ENCODE data around the gene PRODH. TPM values are rescaled to one million over a fixed set of nuclear protein-coding genes. Genes with fewer than 3 reads are reported as not detected.

PRODH gene, protein sequence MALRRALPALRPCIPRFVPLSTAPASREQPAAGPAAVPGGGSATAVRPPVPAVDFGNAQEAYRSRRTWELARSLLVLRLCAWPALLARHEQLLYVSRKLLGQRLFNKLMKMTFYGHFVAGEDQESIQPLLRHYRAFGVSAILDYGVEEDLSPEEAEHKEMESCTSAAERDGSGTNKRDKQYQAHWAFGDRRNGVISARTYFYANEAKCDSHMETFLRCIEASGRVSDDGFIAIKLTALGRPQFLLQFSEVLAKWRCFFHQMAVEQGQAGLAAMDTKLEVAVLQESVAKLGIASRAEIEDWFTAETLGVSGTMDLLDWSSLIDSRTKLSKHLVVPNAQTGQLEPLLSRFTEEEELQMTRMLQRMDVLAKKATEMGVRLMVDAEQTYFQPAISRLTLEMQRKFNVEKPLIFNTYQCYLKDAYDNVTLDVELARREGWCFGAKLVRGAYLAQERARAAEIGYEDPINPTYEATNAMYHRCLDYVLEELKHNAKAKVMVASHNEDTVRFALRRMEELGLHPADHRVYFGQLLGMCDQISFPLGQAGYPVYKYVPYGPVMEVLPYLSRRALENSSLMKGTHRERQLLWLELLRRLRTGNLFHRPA
- 10 to 100 TPM in 1 of 2 donors, 1 to 10 TPM in 1; 6.9 to 13.5 TPM for polyA plus RNA-seq

DNA sequence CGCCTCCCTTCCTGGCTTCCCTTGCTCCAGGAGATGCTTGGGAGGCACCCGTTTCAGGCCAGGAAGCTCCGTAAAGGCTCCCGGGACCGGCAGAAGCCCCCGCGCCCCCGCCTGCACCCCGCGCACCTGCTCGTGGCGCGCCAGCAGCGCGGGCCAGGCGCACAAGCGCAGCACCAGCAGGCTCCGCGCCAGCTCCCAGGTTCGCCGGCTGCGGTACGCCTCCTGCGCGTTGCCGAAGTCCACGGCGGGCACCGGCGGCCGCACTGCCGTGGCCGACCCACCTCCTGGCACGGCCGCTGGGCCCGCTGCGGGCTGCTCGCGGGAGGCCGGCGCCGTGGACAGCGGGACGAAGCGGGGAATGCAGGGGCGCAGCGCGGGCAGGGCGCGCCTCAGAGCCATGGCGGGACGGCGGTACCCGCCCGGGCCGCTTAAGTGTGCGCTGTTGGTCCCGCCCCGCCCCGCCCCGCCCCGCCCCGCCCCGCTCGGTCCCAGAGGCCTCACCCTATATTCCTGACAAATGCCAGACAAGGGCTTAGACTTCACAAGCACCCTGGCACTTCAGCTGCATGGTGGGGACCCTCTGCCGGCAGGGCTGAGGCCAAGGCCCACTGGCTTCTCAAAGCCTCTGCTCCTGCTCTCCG is at the start of gene PRODH:
Gene PRODH, minus strand, starts transcription at position 405 of the 641 bp plus-strand sequence. Its CDS starts 6 bp downstream, at position 399.
- no peaks in the 10 kb centered on the region for H3K36me3 ChIP-seq (ENCODE audit: control insufficient read depth in 2 of 2, insufficient read depth in 2 of 2, low read length in 1 of 2)
- no peaks in the 10 kb centered on the region for H3K27me3 ChIP-seq (ENCODE audit: control insufficient read depth in 1 of 2, insufficient read depth in 2 of 2, low read length in 2 of 2)
- H3K9me3 ChIP-seq (ENCODE audit: control insufficient read depth in 2 of 2, insufficient read depth in 1 of 2, low read depth in 1 of 2, low read length in 1 of 2): no peaks in the 10 kb centered on the region
- no CpG with 5 or more reads among the region's 67 CpGs for WGBS, 2 donors
- no peaks in the 10 kb centered on the region for H3K4me1 ChIP-seq (ENCODE audit: control insufficient read depth in 2 of 2, insufficient read depth in 2 of 2, low read length in 1 of 2)
- H3K27ac ChIP-seq (ENCODE audit: low read depth in 2 of 2, low read length in 1 of 2): no peak within 1 kb of the TSS
- no peak within 1 kb of the TSS for H3K4me3 ChIP-seq (ENCODE audit: low read depth in 1 of 2, low read length in 2 of 2)

DNA sequence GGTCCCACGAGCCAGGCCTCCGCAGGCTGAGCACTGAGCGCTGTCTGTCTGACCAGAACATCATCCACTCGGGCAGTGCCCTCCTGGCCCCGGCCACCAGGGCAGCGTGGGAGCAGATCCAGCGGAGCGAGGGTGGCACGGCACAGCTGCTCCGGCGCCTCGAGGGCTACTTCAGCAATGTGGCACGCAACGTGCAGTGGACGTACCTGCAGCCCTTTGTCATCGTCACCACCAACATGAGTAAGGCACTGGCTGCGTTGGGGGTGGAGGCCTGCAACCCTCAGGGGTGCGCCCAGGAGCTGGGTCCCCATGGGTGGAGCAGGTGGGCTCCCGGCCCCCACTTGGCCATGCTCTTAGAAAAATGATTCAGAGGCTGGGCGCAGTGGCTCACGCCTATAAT is 49.7 kb upstream of the PRODH start:
- H3K36me3 ChIP-seq (ENCODE audit: control insufficient read depth in 2 of 2, insufficient read depth in 2 of 2, low read length in 1 of 2): no peaks in the 10 kb centered on the region
- H3K4me1 ChIP-seq (ENCODE audit: control insufficient read depth in 2 of 2, insufficient read depth in 2 of 2, low read length in 1 of 2): no peaks in the 10 kb centered on the region
- no peaks in the 10 kb centered on the region for H3K27me3 ChIP-seq (ENCODE audit: control insufficient read depth in 1 of 2, insufficient read depth in 2 of 2, low read length in 2 of 2)
- H3K27ac ChIP-seq (ENCODE audit: low read depth in 2 of 2, low read length in 1 of 2): no peak overlapping the region
- WGBS, 2 donors: 91 to 93% methylated on average over 21 of the region's 21 CpGs
- H3K9me3 ChIP-seq (ENCODE audit: control insufficient read depth in 2 of 2, insufficient read depth in 1 of 2, low read depth in 1 of 2, low read length in 1 of 2): peaks cover 0 to 2% of the 10 kb centered on the region in 2 donors
- no peak overlapping the region for H3K4me3 ChIP-seq (ENCODE audit: low read depth in 1 of 2, low read length in 2 of 2)

- H3K4me1 ChIP-seq (ENCODE audit: control insufficient read depth in 2 of 2, insufficient read depth in 2 of 2, low read length in 1 of 2): no peaks in the 10 kb centered on the region
- H3K4me3 ChIP-seq (ENCODE audit: low read depth in 1 of 2, low read length in 2 of 2): no peak overlapping the region
- WGBS, 2 donors: 81 to 83% methylated on average over 10 of the region's 10 CpGs
- H3K27ac ChIP-seq (ENCODE audit: low read depth in 2 of 2, low read length in 1 of 2): no peak overlapping the region
- H3K36me3 ChIP-seq (ENCODE audit: control insufficient read depth in 2 of 2, insufficient read depth in 2 of 2, low read length in 1 of 2): no peaks in the 10 kb centered on the region
- peaks cover 0 to 5% of the 10 kb centered on the region in 2 donors for H3K9me3 ChIP-seq (ENCODE audit: control insufficient read depth in 2 of 2, insufficient read depth in 1 of 2, low read depth in 1 of 2, low read length in 1 of 2)
- no peaks in the 10 kb centered on the region for H3K27me3 ChIP-seq (ENCODE audit: control insufficient read depth in 1 of 2, insufficient read depth in 2 of 2, low read length in 2 of 2)
These were observed 48.5 kb upstream of the PRODH start for GRCh38 chr22:18984564-18984963.

GRCh38 chr22:18983120-18983651 is 47.1 kb upstream of the PRODH start:
- Histone ChIP-seq H3K9me3 (ENCODE audit: control insufficient read depth in 2 of 2, insufficient read depth in 1 of 2, low read depth in 1 of 2, low read length in 1 of 2) (peaks cover 0 to 5% of the 10 kb centered on the region in 2 donors), H3K4me1 (ENCODE audit: control insufficient read depth in 2 of 2, insufficient read depth in 2 of 2, low read length in 1 of 2) (no peaks in the 10 kb centered on the region), H3K36me3 (ENCODE audit: control insufficient read depth in 2 of 2, insufficient read depth in 2 of 2, low read length in 1 of 2) (no peaks in the 10 kb centered on the region), H3K27ac (ENCODE audit: low read depth in 2 of 2, low read length in 1 of 2) (no peak overlapping the region), H3K27me3 (ENCODE audit: control insufficient read depth in 1 of 2, insufficient read depth in 2 of 2, low read length in 2 of 2) (no peaks in the 10 kb centered on the region), H3K4me3 (ENCODE audit: low read depth in 1 of 2, low read length in 2 of 2) (no peak overlapping the region)
- WGBS, 2 donors: 80 to 81% methylated on average over 9 of the region's 9 CpGs

DNA sequence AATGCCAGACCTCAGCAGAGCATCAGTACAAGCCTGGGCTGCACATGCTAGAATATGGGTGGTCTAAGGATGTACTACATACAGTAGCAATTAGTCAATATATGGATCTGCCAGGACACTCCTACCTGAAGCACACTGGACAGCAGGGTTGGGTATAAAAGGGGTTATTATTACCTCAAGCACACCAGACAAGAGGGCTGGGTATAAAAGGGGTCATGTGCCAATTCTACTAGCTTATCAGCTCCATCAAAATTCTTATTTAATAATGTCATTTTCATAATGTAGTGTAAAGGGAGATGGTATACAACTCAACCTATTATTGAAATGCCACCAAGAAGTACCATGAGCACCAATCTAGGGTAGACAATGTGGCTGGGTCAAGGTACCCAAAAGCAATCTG is 44.7 kb upstream of the PRODH start:
- no peaks in the 10 kb centered on the region for H3K36me3 ChIP-seq (ENCODE audit: control insufficient read depth in 2 of 2, insufficient read depth in 2 of 2, low read length in 1 of 2)
- no peak overlapping the region for H3K27ac ChIP-seq (ENCODE audit: low read depth in 2 of 2, low read length in 1 of 2)
- H3K4me3 ChIP-seq (ENCODE audit: low read depth in 1 of 2, low read length in 2 of 2): no peak overlapping the region
- no peaks in the 10 kb centered on the region for H3K4me1 ChIP-seq (ENCODE audit: control insufficient read depth in 2 of 2, insufficient read depth in 2 of 2, low read length in 1 of 2)
- H3K9me3 ChIP-seq (ENCODE audit: control insufficient read depth in 2 of 2, insufficient read depth in 1 of 2, low read depth in 1 of 2, low read length in 1 of 2): peaks cover 0 to 5% of the 10 kb centered on the region in 2 donors
- no peaks in the 10 kb centered on the region for H3K27me3 ChIP-seq (ENCODE audit: control insufficient read depth in 1 of 2, insufficient read depth in 2 of 2, low read length in 2 of 2)

GRCh38 chr22:18979957-18980356 is 43.9 kb upstream of the PRODH start:
- Histone ChIP-seq H3K9me3 (ENCODE audit: control insufficient read depth in 2 of 2, insufficient read depth in 1 of 2, low read depth in 1 of 2, low read length in 1 of 2) (peaks cover 0 to 5% of the 10 kb centered on the region in 2 donors), H3K4me3 (ENCODE audit: low read depth in 1 of 2, low read length in 2 of 2) (no peak overlapping the region), H3K4me1 (ENCODE audit: control insufficient read depth in 2 of 2, insufficient read depth in 2 of 2, low read length in 1 of 2) (no peaks in the 10 kb centered on the region), H3K36me3 (ENCODE audit: control insufficient read depth in 2 of 2, insufficient read depth in 2 of 2, low read length in 1 of 2) (no peaks in the 10 kb centered on the region), H3K27me3 (ENCODE audit: control insufficient read depth in 1 of 2, insufficient read depth in 2 of 2, low read length in 2 of 2) (no peaks in the 10 kb centered on the region), H3K27ac (ENCODE audit: low read depth in 2 of 2, low read length in 1 of 2) (no peak overlapping the region)
- WGBS, 2 donors: 44 to 69% methylated on average over 1 of the region's 1 CpG

DNA sequence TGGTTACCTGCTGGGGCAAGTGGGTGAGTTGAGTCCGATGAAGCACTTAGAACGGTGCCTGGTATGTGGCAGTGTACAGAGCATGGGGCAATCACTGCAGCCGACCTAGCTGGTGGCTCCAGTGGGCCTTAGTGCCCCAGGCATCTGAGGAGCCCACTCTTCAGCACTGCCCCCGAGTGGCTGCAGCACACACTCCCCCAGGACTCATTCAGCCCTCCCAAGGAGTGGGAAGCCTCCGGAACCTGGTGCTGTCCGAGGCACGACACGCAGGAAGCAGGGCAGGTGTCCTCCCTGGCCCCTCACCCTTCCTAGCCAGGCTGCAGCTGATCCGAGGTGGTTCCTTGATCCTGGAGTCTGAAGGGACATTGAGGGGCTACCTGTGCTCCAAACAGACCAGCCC is 42.4 kb upstream of the PRODH start:
- no peak overlapping the region for H3K27ac ChIP-seq (ENCODE audit: low read depth in 2 of 2, low read length in 1 of 2)
- H3K4me3 ChIP-seq (ENCODE audit: low read depth in 1 of 2, low read length in 2 of 2): no peak overlapping the region
- H3K27me3 ChIP-seq (ENCODE audit: control insufficient read depth in 1 of 2, insufficient read depth in 2 of 2, low read length in 2 of 2): no peaks in the 10 kb centered on the region
- peaks cover 0 to 5% of the 10 kb centered on the region in 2 donors for H3K9me3 ChIP-seq (ENCODE audit: control insufficient read depth in 2 of 2, insufficient read depth in 1 of 2, low read depth in 1 of 2, low read length in 1 of 2)
- 85 to 87% methylated on average over 9 of the region's 9 CpGs for WGBS, 2 donors
- no peaks in the 10 kb centered on the region for H3K36me3 ChIP-seq (ENCODE audit: control insufficient read depth in 2 of 2, insufficient read depth in 2 of 2, low read length in 1 of 2)
- no peaks in the 10 kb centered on the region for H3K4me1 ChIP-seq (ENCODE audit: control insufficient read depth in 2 of 2, insufficient read depth in 2 of 2, low read length in 1 of 2)

DNA sequence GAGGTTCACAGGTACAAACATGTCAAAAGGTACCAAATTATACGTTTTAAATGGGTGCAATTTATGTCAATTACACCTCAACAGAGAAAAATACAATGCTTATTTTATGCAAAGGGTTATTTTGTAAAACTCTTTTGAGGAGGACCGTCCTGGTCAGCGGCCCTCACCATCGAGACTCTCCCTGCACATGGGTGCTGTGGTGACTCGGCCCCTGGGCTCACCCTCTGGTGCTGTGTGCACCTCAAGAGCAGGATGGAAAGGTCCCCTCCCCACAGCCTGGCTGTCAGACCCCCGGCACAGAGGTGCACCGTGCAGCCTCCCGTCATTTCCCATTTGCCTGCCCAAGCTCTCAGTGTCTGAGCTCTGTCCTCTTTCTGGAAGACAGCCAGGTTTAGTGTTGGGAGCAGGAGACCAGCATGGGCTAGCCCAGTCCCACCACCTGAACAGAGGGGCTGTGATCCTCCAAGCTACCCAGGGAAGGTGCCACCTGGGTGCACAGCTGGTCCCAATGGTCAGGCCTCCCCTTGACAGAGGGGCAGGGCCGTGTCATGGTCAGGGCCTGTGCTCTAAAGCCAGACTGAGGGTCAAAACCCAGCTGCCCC is 41.8 kb upstream of the PRODH start:
- H3K27me3 ChIP-seq (ENCODE audit: control insufficient read depth in 1 of 2, insufficient read depth in 2 of 2, low read length in 2 of 2): no peaks in the 10 kb centered on the region
- peaks cover 0 to 5% of the 10 kb centered on the region in 2 donors for H3K9me3 ChIP-seq (ENCODE audit: control insufficient read depth in 2 of 2, insufficient read depth in 1 of 2, low read depth in 1 of 2, low read length in 1 of 2)
- no peaks in the 10 kb centered on the region for H3K4me1 ChIP-seq (ENCODE audit: control insufficient read depth in 2 of 2, insufficient read depth in 2 of 2, low read length in 1 of 2)
- H3K4me3 ChIP-seq (ENCODE audit: low read depth in 1 of 2, low read length in 2 of 2): no peak overlapping the region
- H3K27ac ChIP-seq (ENCODE audit: low read depth in 2 of 2, low read length in 1 of 2): no peak overlapping the region
- WGBS, 2 donors: 84 to 87% methylated on average over 9 of the region's 9 CpGs
- no peaks in the 10 kb centered on the region for H3K36me3 ChIP-seq (ENCODE audit: control insufficient read depth in 2 of 2, insufficient read depth in 2 of 2, low read length in 1 of 2)

GRCh38 chr22:18976197-18976751 is 40.2 kb upstream of the PRODH start:
- WGBS, 2 donors: 70 to 82% methylated on average over 10 of the region's 10 CpGs
- H3K27me3 ChIP-seq (ENCODE audit: control insufficient read depth in 1 of 2, insufficient read depth in 2 of 2, low read length in 2 of 2): no peaks in the 10 kb centered on the region
- H3K4me3 ChIP-seq (ENCODE audit: low read depth in 1 of 2, low read length in 2 of 2): no peak overlapping the region
- no peaks in the 10 kb centered on the region for H3K36me3 ChIP-seq (ENCODE audit: control insufficient read depth in 2 of 2, insufficient read depth in 2 of 2, low read length in 1 of 2)
- H3K27ac ChIP-seq (ENCODE audit: low read depth in 2 of 2, low read length in 1 of 2): no peak overlapping the region
- H3K9me3 ChIP-seq (ENCODE audit: control insufficient read depth in 2 of 2, insufficient read depth in 1 of 2, low read depth in 1 of 2, low read length in 1 of 2): peaks cover 0 to 5% of the 10 kb centered on the region in 2 donors
- no peaks in the 10 kb centered on the region for H3K4me1 ChIP-seq (ENCODE audit: control insufficient read depth in 2 of 2, insufficient read depth in 2 of 2, low read length in 1 of 2)

Measured in esophagus (tissue), 2 donors.